K562 (cell line): ENCODE data around the gene MC1R. TPM values are rescaled to one million over a fixed set of nuclear protein-coding genes. Genes with fewer than 3 reads are reported as not detected.

Experiments used
- ARHGAP35 ChIP-seq: fragments of 450-650 bp; IDR thresholded peaks from 2 replicates; pipeline ENCODE4 v1.6.1; 2018; ENCODE audit not compliant: partially characterized antibody
- BMI1 ChIP-seq: fragments of 150-350 bp; IDR thresholded peaks from 2 replicates; pipeline ENCODE4 v1.6.1; 2014; ENCODE audit warnings: low read length
- E2F3 ChIP-seq: fragments of 250-450 bp; sonication (Bioruptor Pico); IDR thresholded peaks from 2 replicates; pipeline ENCODE4 v1.4.0; 2020; ENCODE audit warnings: mild to moderate bottlenecking
- EGR1 ChIP-seq: fragments of 450-650 bp; conservative IDR thresholded peaks from 2 replicates; pipeline ENCODE4 v1.6.1; 2017; ENCODE audit warnings: mild to moderate bottlenecking
- EP400 ChIP-seq: fragments of 450-650 bp; IDR thresholded peaks from 2 replicates; pipeline ENCODE4 v1.6.1; 2017; ENCODE audit warnings: antibody characterized with exemption, mild to moderate bottlenecking, moderate library complexity
- GATA2 ChIP-seq: sonication (generic); formaldehyde crosslinking; IDR thresholded peaks from 2 replicates; pipeline ENCODE4 v1.4.0; 2020; ENCODE audit warnings: mild to moderate bottlenecking, missing genetic modification reagents
- GTF2F1 ChIP-seq: IDR thresholded peaks from 2 replicates; pipeline ENCODE4 v1.6.1; 2011; ENCODE audit warnings: low read depth, low read length, improper control_type of control experiment
- MBD2 ChIP-seq: sonication (generic); IDR thresholded peaks from 2 replicates; pipeline ENCODE4 v1.6.1; 2016; ENCODE audit warnings: low read depth, borderline replicate concordance
- MYNN ChIP-seq, 2 experiments: sonication (generic); formaldehyde crosslinking in 1 of 2; IDR thresholded peaks; 2 replicates each; pipeline versions ENCODE4 v1.5.0 to v1.6.1; 2016 to 2020; ENCODE audit warnings: antibody characterized with exemption in 1 of 2, missing genetic modification reagents in 1 of 2
- NONO ChIP-seq, 2 experiments: fragments of 200-400 bp in 1 of 2; fragments of 450-650 bp in 1 of 2; formaldehyde crosslinking in 1 of 2; IDR thresholded peaks; 2 replicates each; pipeline ENCODE4 v1.6.1; 2017; ENCODE audit warnings: low read depth in 2 of 2, mild to moderate bottlenecking in 2 of 2, moderate library complexity in 2 of 2, low read length in 1 of 2
- POLR3G ChIP-seq: IDR thresholded peaks from 2 replicates; pipeline ENCODE4 v1.6.1; 2011; ENCODE audit not compliant: insufficient read length, insufficient replicate concordance; ENCODE audit errors: extremely low read depth
- RBFOX2 ChIP-seq: fragments of 200-400 bp; formaldehyde crosslinking; IDR thresholded peaks from 2 replicates; pipeline ENCODE4 v1.6.1; 2017; ENCODE audit warnings: low read depth, mild to moderate bottlenecking, low read length, moderate library complexity
- SAP30 ChIP-seq: fragments of 200-600 bp; sonication (generic); IDR thresholded peaks from 2 replicates; pipeline ENCODE4 v1.6.1; 2012; ENCODE audit warnings: borderline replicate concordance, low read depth, mild to moderate bottlenecking, moderate library complexity, low read length, control low read depth, inconsistent platforms; ENCODE audit not compliant: insufficient read depth, poor library complexity, severe bottlenecking
- TGIF2 ChIP-seq: sonication (generic); formaldehyde crosslinking; IDR thresholded peaks from 2 replicates; pipeline ENCODE4 v1.8.1; 2022; ENCODE audit warnings: mild to moderate bottlenecking, missing genetic modification reagents, moderate library complexity
- ZKSCAN8 ChIP-seq: fragments of 200-800 bp; sonication (Bioruptor generic); IDR thresholded peaks from 2 replicates; pipeline ENCODE4 v1.6.1; 2016; ENCODE audit warnings: missing genetic modification characterization, missing compliant biosample characterization
- ZNF444 ChIP-seq: fragments of 250-450 bp; sonication (Bioruptor Pico); IDR thresholded peaks from 2 replicates; pipeline ENCODE4 v1.4.0; 2020; ENCODE audit warnings: mild to moderate bottlenecking, moderate library complexity
- ZNF778 ChIP-seq: fragments of 450-650 bp; formaldehyde crosslinking; IDR thresholded peaks from 2 replicates; pipeline ENCODE4 v1.4.0; 2020; ENCODE audit warnings: mild to moderate bottlenecking, moderate library complexity
- polyA plus RNA-seq, 8 experiments: library from polyadenylated mRNA; depleted of rRNA in 4 of 8; stranded (reverse) in 5 of 8; unstranded in 3 of 8; fragments of >200 nt; fragmentation: Nextera tagmentation in 2 of 8; fragmentation: Illumina TruSeq in 1 of 8; extraction: Ambion mirVana in 2 of 8; extraction: Trizol in 1 of 8; gene quantifications; 2 replicates each; pipeline versions ENCODE4 v1.2.1 to v1.2.3, GENCODE V29; 2011 to 2014; ENCODE audit warnings: inconsistent platforms in 1 of 8, missing spikeins in 1 of 8
- total RNA-seq, 7 experiments: library from RNA; depleted of rRNA in 6 of 7; stranded (reverse); fragments of >200 nt in 6 of 7; fragmentation: Illumina TruSeq in 2 of 7; extraction: Trizol in 2 of 7; gene quantifications; 2 replicates each; pipeline versions ENCODE4 v1.2.1 to v1.2.3, GENCODE V29; 2011 to 2021; ENCODE audit warnings: low replicate concordance in 1 of 7
- TF ChIP-seq, protein P1 (sequence below): IDR thresholded peaks from 2 replicates; pipeline ENCODE4 v1.6.1; 2012; ENCODE audit warnings: low read depth, low read length, improper control_type of control experiment, borderline replicate concordance
- TF ChIP-seq, protein P2 (sequence below): fragments of 450-650 bp; formaldehyde crosslinking; IDR thresholded peaks from 2 replicates; pipeline ENCODE4 v1.4.0; 2020; ENCODE audit warnings: mild to moderate bottlenecking, moderate library complexity
- TF ChIP-seq, protein P3 (sequence below), 2 experiments: fragments of 150-350 bp in 1 of 2; IDR thresholded peaks; 2 replicates each; pipeline ENCODE4 v1.6.1; 2012 to 2016; ENCODE audit warnings: low read depth in 2 of 2, low read length in 2 of 2, mild to moderate bottlenecking in 1 of 2, moderate library complexity in 1 of 2

Gene MC1R
- total and polyA plus RNA-seq, 9 of the 15 experiments (the other 6 are each of a cell fraction or from before 2014, with no cell fraction given), result 0.14 to 5.3 (median 2.5) TPM; not detected in 1

DNA sequence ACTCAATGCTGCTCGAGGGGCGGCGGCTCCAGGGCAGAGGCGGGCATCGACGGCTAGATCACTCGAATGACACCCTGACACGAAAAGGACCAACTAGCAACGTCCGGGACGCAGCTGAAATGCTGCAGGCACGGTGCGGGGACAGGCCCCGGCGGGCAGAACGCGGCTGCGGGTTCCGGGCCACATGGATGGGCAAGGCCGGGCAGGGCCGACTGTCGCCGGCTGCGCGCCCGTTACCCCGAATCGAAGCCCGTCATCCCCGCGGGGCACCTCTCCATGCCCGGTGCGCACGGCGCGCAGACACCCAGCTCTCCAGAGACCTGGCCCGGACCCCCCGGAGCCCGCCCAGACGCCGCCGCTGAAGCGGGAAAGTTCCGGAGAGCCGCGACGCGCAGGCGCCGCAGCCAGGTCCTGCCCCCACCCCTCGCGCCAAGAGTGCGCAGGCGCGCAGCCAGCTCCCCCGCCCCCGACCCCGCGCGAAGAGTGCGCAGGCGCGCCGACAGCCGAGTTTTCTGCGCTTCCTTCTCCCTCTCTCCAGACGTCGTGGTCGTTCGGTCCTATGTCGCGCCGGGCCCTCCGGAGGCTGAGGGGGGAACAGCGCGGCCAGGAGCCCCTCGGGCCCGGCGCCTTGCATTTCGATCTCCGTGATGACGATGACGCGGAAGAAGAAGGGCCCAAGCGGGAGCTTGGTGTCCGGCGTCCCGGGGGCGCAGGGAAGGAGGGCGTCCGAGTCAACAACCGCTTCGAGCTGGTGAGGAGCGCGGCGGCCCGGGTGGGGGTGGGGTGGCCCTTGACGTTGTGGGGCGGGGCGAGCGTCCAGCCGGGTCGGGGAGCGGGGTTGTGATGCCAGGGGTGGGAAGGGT lies 45.3 kb upstream of the MC1R start, which contains the start of gene TCF25 (continued):
- TF ChIP-seq, protein P1, sequence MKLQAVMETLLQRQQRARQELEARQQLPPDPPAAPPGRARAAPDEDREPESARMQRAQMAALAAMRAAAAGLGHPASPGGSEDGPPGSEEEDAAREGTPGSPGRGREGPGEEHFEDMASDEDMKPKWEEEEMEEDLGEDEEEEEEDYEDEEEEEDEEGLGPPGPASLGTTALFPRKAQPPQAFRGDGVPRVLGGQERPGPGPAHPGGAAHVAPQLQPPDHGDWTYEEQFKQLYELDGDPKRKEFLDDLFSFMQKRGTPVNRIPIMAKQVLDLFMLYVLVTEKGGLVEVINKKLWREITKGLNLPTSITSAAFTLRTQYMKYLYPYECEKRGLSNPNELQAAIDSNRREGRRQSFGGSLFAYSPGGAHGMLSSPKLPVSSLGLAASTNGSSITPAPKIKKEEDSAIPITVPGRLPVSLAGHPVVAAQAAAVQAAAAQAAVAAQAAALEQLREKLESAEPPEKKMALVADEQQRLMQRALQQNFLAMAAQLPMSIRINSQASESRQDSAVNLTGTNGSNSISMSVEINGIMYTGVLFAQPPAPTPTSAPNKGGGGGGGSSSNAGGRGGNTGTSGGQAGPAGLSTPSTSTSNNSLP, result no peak
- no peak for TF ChIP-seq ARHGAP35
- no peak for TF ChIP-seq GATA2
- TF ChIP-seq BMI1, result no peak
- no peak for TF ChIP-seq ZKSCAN8 (CRISPR knock-in tag)
- TF ChIP-seq SAP30, result no peak
- peak; percentile 25; the same call in 1 of the 2 replicates for TF ChIP-seq EGR1
- peak; percentile 95 for TF ChIP-seq E2F3 (CRISPR knock-in tag)
- no peak for TF ChIP-seq POLR3G
- no peak for TF ChIP-seq MYNN (IDR thresholded peaks at IDR 0.05)
- TF ChIP-seq MYNN (CRISPR knock-in tag; IDR thresholded peaks at IDR 0.05), result no peak
- no peak for TF ChIP-seq ZNF444 (CRISPR knock-in tag)
- peak; percentile 95 for TF ChIP-seq RBFOX2
- no peak for TF ChIP-seq TGIF2 (CRISPR knock-in tag)
- 0 out of 2 replicates have a peak, but pooled peaks have one; percentile 23 for TF ChIP-seq GTF2F1
- TF ChIP-seq EP400, result peak; percentile 85
- TF ChIP-seq, protein P2, sequence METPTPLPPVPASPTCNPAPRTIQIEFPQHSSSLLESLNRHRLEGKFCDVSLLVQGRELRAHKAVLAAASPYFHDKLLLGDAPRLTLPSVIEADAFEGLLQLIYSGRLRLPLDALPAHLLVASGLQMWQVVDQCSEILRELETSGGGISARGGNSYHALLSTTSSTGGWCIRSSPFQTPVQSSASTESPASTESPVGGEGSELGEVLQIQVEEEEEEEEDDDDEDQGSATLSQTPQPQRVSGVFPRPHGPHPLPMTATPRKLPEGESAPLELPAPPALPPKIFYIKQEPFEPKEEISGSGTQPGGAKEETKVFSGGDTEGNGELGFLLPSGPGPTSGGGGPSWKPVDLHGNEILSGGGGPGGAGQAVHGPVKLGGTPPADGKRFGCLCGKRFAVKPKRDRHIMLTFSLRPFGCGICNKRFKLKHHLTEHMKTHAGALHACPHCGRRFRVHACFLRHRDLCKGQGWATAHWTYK, result peak; percentile 64; the same call in 1 of the 2 replicates
- peak in 1 of 2 experiments; percentile 63; a peak in 2 of 4 replicates for TF ChIP-seq NONO (IDR thresholded peaks at IDR 0.05; ENCODE audit: low read depth in 2 of 2, low read length in 1 of 2)
- TF ChIP-seq, protein P3, sequence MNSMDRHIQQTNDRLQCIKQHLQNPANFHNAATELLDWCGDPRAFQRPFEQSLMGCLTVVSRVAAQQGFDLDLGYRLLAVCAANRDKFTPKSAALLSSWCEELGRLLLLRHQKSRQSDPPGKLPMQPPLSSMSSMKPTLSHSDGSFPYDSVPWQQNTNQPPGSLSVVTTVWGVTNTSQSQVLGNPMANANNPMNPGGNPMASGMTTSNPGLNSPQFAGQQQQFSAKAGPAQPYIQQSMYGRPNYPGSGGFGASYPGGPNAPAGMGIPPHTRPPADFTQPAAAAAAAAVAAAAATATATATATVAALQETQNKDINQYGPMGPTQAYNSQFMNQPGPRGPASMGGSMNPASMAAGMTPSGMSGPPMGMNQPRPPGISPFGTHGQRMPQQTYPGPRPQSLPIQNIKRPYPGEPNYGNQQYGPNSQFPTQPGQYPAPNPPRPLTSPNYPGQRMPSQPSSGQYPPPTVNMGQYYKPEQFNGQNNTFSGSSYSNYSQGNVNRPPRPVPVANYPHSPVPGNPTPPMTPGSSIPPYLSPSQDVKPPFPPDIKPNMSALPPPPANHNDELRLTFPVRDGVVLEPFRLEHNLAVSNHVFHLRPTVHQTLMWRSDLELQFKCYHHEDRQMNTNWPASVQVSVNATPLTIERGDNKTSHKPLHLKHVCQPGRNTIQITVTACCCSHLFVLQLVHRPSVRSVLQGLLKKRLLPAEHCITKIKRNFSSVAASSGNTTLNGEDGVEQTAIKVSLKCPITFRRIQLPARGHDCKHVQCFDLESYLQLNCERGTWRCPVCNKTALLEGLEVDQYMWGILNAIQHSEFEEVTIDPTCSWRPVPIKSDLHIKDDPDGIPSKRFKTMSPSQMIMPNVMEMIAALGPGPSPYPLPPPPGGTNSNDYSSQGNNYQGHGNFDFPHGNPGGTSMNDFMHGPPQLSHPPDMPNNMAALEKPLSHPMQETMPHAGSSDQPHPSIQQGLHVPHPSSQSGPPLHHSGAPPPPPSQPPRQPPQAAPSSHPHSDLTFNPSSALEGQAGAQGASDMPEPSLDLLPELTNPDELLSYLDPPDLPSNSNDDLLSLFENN (IDR thresholded peaks at IDR 0.05; ENCODE audit: low read depth in 2 of 2, low read length in 2 of 2), result no peak
- peak; percentile 69 for TF ChIP-seq MBD2
- TF ChIP-seq ZNF778, result no peak
